ENCODE data around the gene WFDC2.

- no peak for TF ChIP-seq CTCF (IDR thresholded peaks at IDR 0.05)
- TF ChIP-seq POLR2A (IDR thresholded peaks at IDR 0.05), result no peak
Measured at GRCh38 chr20:45452238-45452637, 17.3 kb upstream of the WFDC2 start.

Data from Peyer's patch (tissue), 4 donors.